IPS-20b (cell line): Measurements from ENCODE around the gene ALDH1A2.
A peak's percentile ranks its signal among the peaks of the same experiment; 100 is the strongest.

Experiments used
- H3K27ac ChIP-seq: one replicate; pipeline ENCODE4 v1.5.1; 2013; ENCODE audit warnings: low read length
- H3K27me3 ChIP-seq: 2 replicates; pipeline ENCODE4 v1.6.1; 2013; ENCODE audit warnings: mild to moderate bottlenecking, low read length, inconsistent platforms; ENCODE audit not compliant: insufficient read depth
- H3K36me3 ChIP-seq: 2 replicates; pipeline ENCODE4 v1.6.1; 2013; ENCODE audit warnings: low read depth, mild to moderate bottlenecking, inconsistent platforms, low read length, moderate library complexity; ENCODE audit not compliant: insufficient read depth
- H3K4me1 ChIP-seq: 2 replicates; pipeline ENCODE4 v1.6.1; 2013; ENCODE audit warnings: mild to moderate bottlenecking, control low read depth, inconsistent platforms, low read length, moderate library complexity; ENCODE audit not compliant: insufficient read depth
- H3K4me3 ChIP-seq: 2 replicates; pipeline ENCODE4 v1.5.1; 2013; ENCODE audit warnings: mild to moderate bottlenecking, low read length, inconsistent platforms
- H3K9ac ChIP-seq: 2 replicates; pipeline ENCODE4 v1.6.1; 2013; ENCODE audit warnings: low read depth, mild to moderate bottlenecking, inconsistent platforms, low read length, moderate library complexity
- H3K9me3 ChIP-seq: 2 replicates; pipeline ENCODE4 v1.6.1; 2013; ENCODE audit warnings: mild to moderate bottlenecking, low read depth, low read length, inconsistent platforms; ENCODE audit not compliant: insufficient read depth

The ALDH1A2 gene

GRCh38 chr15:58064980-58065444 lies 499 bp downstream of the ALDH1A2 start:
- Histone ChIP-seq H3K9ac (no peak overlapping the region), H3K27ac (no peak overlapping the region), H3K27me3 (peaks cover 100% of the 10 kb centered on the region), H3K9me3 (no peaks in the 10 kb centered on the region), H3K4me1 (0 out of 2 replicates have a peak, but pooled peaks cover 6% of the 10 kb centered on the region), H3K36me3 (no peaks in the 10 kb centered on the region), H3K4me3 (peak overlapping the region; percentile 64; the same call in 1 of the 2 replicates)

DNA sequence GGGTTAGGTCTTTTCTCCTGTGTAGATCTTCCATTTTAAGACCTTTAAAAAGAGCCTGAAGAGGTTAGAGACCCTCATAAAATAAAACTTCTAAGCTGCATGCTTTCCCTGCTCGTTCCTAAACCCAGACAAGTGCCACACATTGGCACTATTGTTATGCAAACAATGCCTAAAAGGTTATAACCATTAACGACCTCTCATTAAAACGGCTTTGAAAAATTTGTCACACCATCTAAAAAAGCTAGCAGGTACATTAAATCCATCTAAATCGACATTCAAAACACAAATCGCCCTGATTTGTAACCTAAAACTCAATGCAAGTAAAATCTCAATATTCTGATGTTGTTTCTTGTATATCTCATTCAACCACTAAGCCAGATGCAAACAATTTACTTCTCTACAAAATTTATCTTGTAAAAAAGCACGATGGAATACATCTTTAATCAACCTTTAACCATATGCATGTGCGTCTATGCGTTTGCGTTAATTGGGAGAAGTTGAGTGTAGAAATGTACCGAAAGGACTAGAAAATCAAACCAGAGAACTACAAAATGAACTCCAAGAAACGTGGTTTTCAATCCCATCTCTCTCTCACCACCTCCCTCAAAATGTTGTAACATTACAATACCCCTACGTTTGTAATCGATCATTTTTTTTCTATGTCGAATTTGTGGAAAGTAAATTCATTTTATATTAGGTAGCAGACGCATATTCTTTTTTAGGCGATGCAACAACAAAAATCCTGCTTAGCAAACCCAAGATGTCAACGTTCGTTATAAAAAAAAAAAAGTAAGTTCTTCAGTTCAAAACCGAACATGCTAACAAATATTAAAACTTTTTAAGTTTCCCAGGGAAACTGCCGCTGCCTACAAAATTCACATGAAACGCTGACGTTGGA lies 1.2 kb downstream of the ALDH1A2 start:
- H3K27me3 ChIP-seq = peaks cover 100% of the 10 kb centered on the region
- no peak overlapping the region for H3K9ac ChIP-seq

DNA sequence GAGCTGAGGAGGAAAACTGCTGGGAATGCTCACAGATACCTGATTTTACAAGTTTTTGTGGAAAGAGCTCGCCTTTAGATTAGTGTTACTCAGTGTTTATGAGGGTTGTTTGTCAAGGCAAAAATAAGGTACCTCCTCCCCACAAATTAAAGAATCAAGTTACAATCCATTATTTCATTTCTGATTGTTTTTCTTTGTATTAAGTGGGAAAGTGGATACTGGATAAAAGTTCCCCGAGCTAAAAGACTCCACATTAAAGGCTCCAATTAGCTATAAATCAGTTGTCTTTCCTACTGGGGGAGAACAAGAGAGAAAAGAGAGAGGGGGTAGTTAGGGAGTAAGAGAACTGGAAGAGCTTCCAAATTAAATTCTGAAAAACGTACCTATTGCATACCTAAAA lies 1.9 kb downstream of the ALDH1A2 start:
- Histone ChIP-seq H3K27ac (no peak overlapping the region), H3K9ac (no peak overlapping the region), H3K9me3 (no peaks in the 10 kb centered on the region), H3K27me3 (peaks cover 100% of the 10 kb centered on the region), H3K36me3 (no peaks in the 10 kb centered on the region), H3K4me3 (no peak overlapping the region), H3K4me1 (0 out of 2 replicates have a peak, but pooled peaks cover 6% of the 10 kb centered on the region)

More for the DNA sequence above, 1.2 kb downstream of the ALDH1A2 start:
- no peaks in the 10 kb centered on the region for H3K36me3 ChIP-seq
- no peak overlapping the region for H3K27ac ChIP-seq
- 0 out of 2 replicates have a peak, but pooled peaks cover 6% of the 10 kb centered on the region for H3K4me1 ChIP-seq
- H3K9me3 ChIP-seq = no peaks in the 10 kb centered on the region
- peak overlapping the region; percentile 64; the same call in 1 of the 2 replicates for H3K4me3 ChIP-seq

DNA sequence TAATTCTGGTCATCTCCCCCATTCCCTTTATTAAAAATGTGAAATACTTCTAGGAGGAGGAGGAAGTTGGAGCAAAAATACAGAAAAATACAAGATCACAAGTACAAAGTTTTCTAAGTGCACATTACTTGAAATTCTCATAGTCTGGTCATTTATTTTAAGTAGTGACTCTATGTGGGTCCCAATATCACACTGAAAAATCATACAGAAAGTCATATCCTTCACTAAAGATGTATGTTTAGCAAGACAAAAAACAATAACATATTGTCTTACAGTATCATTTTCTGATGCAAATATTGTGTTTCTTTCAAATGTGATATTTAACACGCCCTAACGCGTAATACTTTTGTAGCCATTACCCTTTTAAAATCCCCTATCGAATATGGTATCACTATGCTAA lies 2.5 kb downstream of the ALDH1A2 start:
- Histone ChIP-seq H3K9ac (no peak overlapping the region), H3K27me3 (peaks cover 98% of the 10 kb centered on the region)

GRCh38 chr15:58062175-58062574 lies 3.3 kb downstream of the ALDH1A2 start:
- Histone ChIP-seq H3K4me1 (0 out of 2 replicates have a peak, but pooled peaks cover 6% of the 10 kb centered on the region), H3K9ac (no peak overlapping the region), H3K36me3 (no peaks in the 10 kb centered on the region), H3K27me3 (peaks cover 97% of the 10 kb centered on the region), H3K9me3 (no peaks in the 10 kb centered on the region), H3K4me3 (no peak overlapping the region), H3K27ac (no peak overlapping the region)

More for the DNA sequence above, 2.5 kb downstream of the ALDH1A2 start:
- Histone ChIP-seq H3K4me1 (0 out of 2 replicates have a peak, but pooled peaks cover 6% of the 10 kb centered on the region), H3K27ac (no peak overlapping the region), H3K9me3 (no peaks in the 10 kb centered on the region), H3K4me3 (no peak overlapping the region), H3K36me3 (no peaks in the 10 kb centered on the region)

DNA sequence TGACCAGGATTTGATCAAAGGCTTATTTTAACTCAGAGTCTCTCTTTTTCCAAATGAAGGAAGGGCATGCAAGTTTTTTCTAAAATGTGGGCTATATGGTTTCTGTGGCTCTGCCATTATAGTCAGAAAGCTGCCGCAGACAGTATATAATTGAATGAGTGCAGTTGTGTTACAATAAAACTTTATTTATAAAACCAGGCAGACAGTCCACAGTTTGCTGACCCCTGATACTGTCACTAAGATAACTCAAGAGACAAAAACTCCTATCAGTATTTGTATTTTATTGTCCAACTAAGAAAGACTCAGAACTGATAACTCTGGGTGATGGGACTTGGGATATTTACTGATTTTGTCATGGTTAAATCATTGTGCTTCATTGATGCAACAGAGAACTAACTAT lies 4.9 kb downstream of the ALDH1A2 start:
- Histone ChIP-seq H3K9me3 (no peaks in the 10 kb centered on the region), H3K36me3 (no peaks in the 10 kb centered on the region), H3K9ac (no peak overlapping the region), H3K27ac (no peak overlapping the region), H3K27me3 (peaks cover 92% of the 10 kb centered on the region), H3K4me1 (0 out of 2 replicates have a peak, but pooled peaks cover 6% of the 10 kb centered on the region), H3K4me3 (no peak overlapping the region)

- Histone ChIP-seq H3K36me3 (no peaks in the 10 kb centered on the region), H3K9ac (no peak overlapping the region), H3K4me3 (no peak overlapping the region), H3K4me1 (no peaks in the 10 kb centered on the region), H3K9me3 (no peaks in the 10 kb centered on the region), H3K27me3 (peaks cover 86% of the 10 kb centered on the region), H3K27ac (no peak overlapping the region)
These were observed 6.8 kb downstream of the ALDH1A2 start for GRCh38 chr15:58058729-58059128.

DNA sequence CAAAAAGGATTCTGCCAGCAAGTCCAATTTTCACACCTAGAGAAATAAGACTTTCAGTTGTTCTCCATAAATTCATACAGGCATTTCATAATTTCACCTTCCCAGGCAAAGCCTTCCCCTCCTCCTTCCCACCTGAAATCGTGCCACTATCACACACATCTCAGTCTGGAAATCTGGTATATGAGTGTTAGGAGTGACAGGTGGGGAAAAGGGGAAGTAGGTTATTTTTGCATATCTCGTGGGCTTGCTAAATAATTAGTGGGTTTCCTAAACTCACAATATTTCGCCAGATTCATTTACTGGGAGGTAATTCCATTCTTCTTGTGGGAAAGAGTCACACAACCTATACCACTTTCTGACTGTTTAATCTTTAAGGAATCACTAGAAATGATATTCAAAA lies 7.4 kb downstream of the ALDH1A2 start:
- H3K27ac ChIP-seq = no peak overlapping the region
- no peaks in the 10 kb centered on the region for H3K4me1 ChIP-seq
- H3K9ac ChIP-seq = no peak overlapping the region
- peaks cover 85% of the 10 kb centered on the region for H3K27me3 ChIP-seq
- H3K9me3 ChIP-seq = no peaks in the 10 kb centered on the region
- no peak overlapping the region for H3K4me3 ChIP-seq
- no peaks in the 10 kb centered on the region for H3K36me3 ChIP-seq

- H3K9me3 ChIP-seq = no peaks in the 10 kb centered on the region
- H3K36me3 ChIP-seq = no peaks in the 10 kb centered on the region
- H3K4me1 ChIP-seq = no peaks in the 10 kb centered on the region
- H3K27me3 ChIP-seq = peaks cover 79% of the 10 kb centered on the region
- H3K9ac ChIP-seq = no peak overlapping the region
- no peak overlapping the region for H3K27ac ChIP-seq
- no peak overlapping the region for H3K4me3 ChIP-seq
These were observed 8.0 kb downstream of the ALDH1A2 start for GRCh38 chr15:58057559-58057958.

- H3K4me1 ChIP-seq = peaks cover 3% of the 10 kb centered on the region; the same call in 1 of the 2 replicates
- H3K9me3 ChIP-seq = no peaks in the 10 kb centered on the region
- no peak overlapping the region for H3K27ac ChIP-seq
- no peak overlapping the region for H3K9ac ChIP-seq
- H3K4me3 ChIP-seq = no peak overlapping the region
- peaks cover 75% of the 10 kb centered on the region for H3K27me3 ChIP-seq
- no peaks in the 10 kb centered on the region for H3K36me3 ChIP-seq
These were observed 9.5 kb downstream of the ALDH1A2 start for GRCh38 chr15:58056015-58056414.

DNA sequence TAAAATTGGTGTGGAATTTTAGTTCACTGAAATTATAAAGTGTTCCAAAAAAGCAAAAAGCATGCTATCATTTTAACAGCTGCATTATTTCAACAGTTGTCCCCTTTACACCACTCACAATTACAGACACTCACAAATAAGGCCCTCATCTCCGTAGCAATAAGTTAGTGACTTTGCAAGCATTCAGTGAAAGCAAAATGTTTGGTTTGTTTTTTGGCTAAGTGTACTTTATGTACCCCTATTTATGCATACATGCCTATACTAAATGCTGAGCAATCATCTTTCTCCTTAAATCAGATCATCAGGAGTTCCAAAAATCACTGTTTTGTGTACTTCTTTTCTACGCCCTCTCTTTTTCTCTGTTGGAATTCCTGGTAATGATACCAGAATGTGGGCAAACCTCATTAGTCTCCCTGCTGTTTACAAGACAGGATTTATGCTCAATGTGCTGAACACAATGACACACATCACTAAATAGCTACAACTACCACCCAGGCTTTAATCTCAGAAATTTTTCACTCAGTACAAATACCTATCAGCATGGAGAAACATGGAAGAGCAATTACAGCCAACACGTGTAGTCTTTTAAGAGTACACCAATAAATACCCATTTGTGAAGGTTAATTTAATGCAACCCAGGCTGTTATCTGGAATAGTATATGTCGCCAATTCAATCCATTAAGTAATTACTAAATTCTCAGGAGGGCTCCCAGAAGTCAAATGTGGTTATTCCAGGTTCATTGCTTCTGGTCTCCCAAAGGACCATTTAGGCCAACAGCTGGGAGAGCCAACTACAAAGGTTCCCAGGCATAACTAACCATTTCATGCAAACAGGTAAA lies 12.0 kb downstream of the ALDH1A2 start:
- no peaks in the 10 kb centered on the region for H3K36me3 ChIP-seq
- H3K4me1 ChIP-seq = peaks cover 17% of the 10 kb centered on the region
- H3K27me3 ChIP-seq = peaks cover 67% of the 10 kb centered on the region
- H3K9me3 ChIP-seq = no peaks in the 10 kb centered on the region
- H3K9ac ChIP-seq = no peak overlapping the region
- no peak overlapping the region for H3K27ac ChIP-seq
- no peak overlapping the region for H3K4me3 ChIP-seq
